ENCODE results near the gene SPATA2. TPM values are rescaled to one million over a fixed set of nuclear protein-coding genes. Genes with fewer than 3 reads are reported as not detected.

The SPATA2 gene
- total and polyA plus RNA-seq, 2 of the 13 experiments (the other 11 are each of a cell fraction or from before 2014, with no cell fraction given), result 3.2 to 8.7 TPM

GRCh38 chr20:49915380-49916145 lies at the start of gene SPATA2 (continued):
- no peak for TF ChIP-seq AHDC1 (CRISPR knock-in tag; IDR thresholded peaks at IDR 0.05; ENCODE audit: borderline replicate concordance)
- TF ChIP-seq EED (CRISPR knock-in tag; IDR thresholded peaks at IDR 0.05), result peak; percentile 93
- TF ChIP-seq POGZ (CRISPR knock-in tag; IDR thresholded peaks at IDR 0.05), result peak; percentile 79
- peak; percentile 75 for TF ChIP-seq ZNF709 (CRISPR knock-in tag; IDR thresholded peaks at IDR 0.05)
- TF ChIP-seq ZNF850 (CRISPR knock-in tag; conservative IDR thresholded peaks at IDR 0.05), result peak; percentile 88; the same call in 1 of the 2 replicates
- peak; percentile 94 for TF ChIP-seq KDM5B (CRISPR knock-in tag; IDR thresholded peaks at IDR 0.05; ENCODE audit: borderline replicate concordance)
- TF ChIP-seq PATZ1 (CRISPR knock-in tag; IDR thresholded peaks at IDR 0.05), result peak; percentile 69
- TF ChIP-seq RNF2 (conservative IDR thresholded peaks at IDR 0.05; ENCODE audit: low read depth), result no peak
- peak; percentile 83 for TF ChIP-seq ZBTB7B (CRISPR knock-in tag; IDR thresholded peaks at IDR 0.05)
- TF ChIP-seq MIER3 (CRISPR knock-in tag; IDR thresholded peaks at IDR 0.05; ENCODE audit: borderline replicate concordance), result no peak
- peak; percentile 96; the same call in 1 of the 2 replicates for TF ChIP-seq BRD4 (CRISPR knock-in tag; IDR thresholded peaks at IDR 0.05)
- TF ChIP-seq MTA3 (CRISPR knock-in tag; IDR thresholded peaks at IDR 0.05), result no peak
- peak; percentile 5; the same call in 1 of the 2 replicates for TF ChIP-seq ZNF703 (CRISPR knock-in tag; IDR thresholded peaks at IDR 0.05; ENCODE audit: borderline replicate concordance)
- no peak for TF ChIP-seq KDM6A (CRISPR knock-in tag; IDR thresholded peaks at IDR 0.05; ENCODE audit: low read depth)
- TF ChIP-seq ZMAT3 (CRISPR knock-in tag; conservative IDR thresholded peaks at IDR 0.05), result peak; percentile 25; the same call in 1 of the 2 replicates
- peak; percentile 80 for TF ChIP-seq KLF12 (CRISPR knock-in tag; IDR thresholded peaks at IDR 0.05; ENCODE audit: borderline replicate concordance)
- TF ChIP-seq HOXA3 (CRISPR knock-in tag; IDR thresholded peaks at IDR 0.05), result peak; percentile 99
- TF ChIP-seq ZNF619 (CRISPR knock-in tag; IDR thresholded peaks at IDR 0.05), result peak; percentile 98
- TF ChIP-seq SALL1 (CRISPR knock-in tag; IDR thresholded peaks at IDR 0.05), result peak; percentile 94
- no peak; the same call in 1 of the 2 replicates for TF ChIP-seq ZSCAN12 (CRISPR knock-in tag; IDR thresholded peaks at IDR 0.05)
- peak; percentile 98 for TF ChIP-seq SAP130 (CRISPR knock-in tag; IDR thresholded peaks at IDR 0.05; ENCODE audit: low read depth)
- TF ChIP-seq ZNF773 (CRISPR knock-in tag; IDR thresholded peaks at IDR 0.05; ENCODE audit: borderline replicate concordance), result peak; percentile 50; the same call in 1 of the 2 replicates
- no peak; the same call in 1 of the 2 replicates for TF ChIP-seq POLR2AphosphoS2 (IDR thresholded peaks at IDR 0.05; ENCODE audit: low read depth, low read length)
- peak; percentile 72 to 83 for TF ChIP-seq POLR2A (IDR thresholded peaks at IDR 0.05; ENCODE audit: insufficient read depth in 1 of 2, low read depth in 2 of 2, low read length in 2 of 2)
- peak; percentile 95 for TF ChIP-seq TBX2 (CRISPR knock-in tag; IDR thresholded peaks at IDR 0.05; ENCODE audit: borderline replicate concordance)

Measured in HepG2 (cell line).